ENCODE results near the gene LPP.

DNA sequence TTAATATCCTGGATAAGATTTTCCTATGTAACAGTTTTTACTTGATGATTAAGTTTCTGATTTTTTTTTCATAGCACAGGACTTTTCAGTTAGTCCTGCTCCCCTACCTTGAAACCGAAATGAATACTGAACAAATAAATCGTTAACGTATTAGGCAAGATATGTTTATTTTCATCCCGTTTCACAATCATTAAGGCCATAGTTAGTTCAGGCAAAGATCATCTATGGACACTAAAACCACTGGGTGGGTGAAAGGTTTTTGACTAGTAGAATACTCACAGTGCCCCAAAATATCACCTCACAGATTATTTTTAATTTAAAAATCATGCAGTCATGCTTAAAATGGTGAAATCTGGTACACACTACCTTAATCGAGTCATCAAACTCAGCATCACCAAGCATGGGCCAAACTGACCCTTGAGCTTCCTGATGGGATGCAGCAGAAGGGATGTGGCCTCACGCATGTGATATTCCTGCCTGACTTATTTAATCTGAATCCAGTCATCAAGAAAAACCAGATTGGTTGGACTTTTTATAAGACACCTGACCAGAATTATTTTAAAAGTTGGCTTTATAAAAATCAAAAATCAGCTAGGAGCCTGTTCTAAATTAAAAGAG, 365.0 kb downstream of the LPP start:
- TF ChIP-seq, protein P1, sequence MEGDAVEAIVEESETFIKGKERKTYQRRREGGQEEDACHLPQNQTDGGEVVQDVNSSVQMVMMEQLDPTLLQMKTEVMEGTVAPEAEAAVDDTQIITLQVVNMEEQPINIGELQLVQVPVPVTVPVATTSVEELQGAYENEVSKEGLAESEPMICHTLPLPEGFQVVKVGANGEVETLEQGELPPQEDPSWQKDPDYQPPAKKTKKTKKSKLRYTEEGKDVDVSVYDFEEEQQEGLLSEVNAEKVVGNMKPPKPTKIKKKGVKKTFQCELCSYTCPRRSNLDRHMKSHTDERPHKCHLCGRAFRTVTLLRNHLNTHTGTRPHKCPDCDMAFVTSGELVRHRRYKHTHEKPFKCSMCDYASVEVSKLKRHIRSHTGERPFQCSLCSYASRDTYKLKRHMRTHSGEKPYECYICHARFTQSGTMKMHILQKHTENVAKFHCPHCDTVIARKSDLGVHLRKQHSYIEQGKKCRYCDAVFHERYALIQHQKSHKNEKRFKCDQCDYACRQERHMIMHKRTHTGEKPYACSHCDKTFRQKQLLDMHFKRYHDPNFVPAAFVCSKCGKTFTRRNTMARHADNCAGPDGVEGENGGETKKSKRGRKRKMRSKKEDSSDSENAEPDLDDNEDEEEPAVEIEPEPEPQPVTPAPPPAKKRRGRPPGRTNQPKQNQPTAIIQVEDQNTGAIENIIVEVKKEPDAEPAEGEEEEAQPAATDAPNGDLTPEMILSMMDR (IDR thresholded peaks at IDR 0.05; ENCODE audit: low read depth, low read length, poor library complexity, severe bottlenecking): no peak
- no peak for TF ChIP-seq EZH2phosphoT487 (IDR thresholded peaks at IDR 0.05; ENCODE audit: borderline replicate concordance, low read length)
